HepG2 (cell line): Measurements from ENCODE around the gene PYGB. TPM values are rescaled to one million over a fixed set of nuclear protein-coding genes. Genes with fewer than 3 reads are reported as not detected.

Experiments used
- CAMTA2 ChIP-seq: sonication (generic); formaldehyde crosslinking; IDR thresholded peaks from 2 replicates; pipeline ENCODE4 v1.4.0; 2020; ENCODE audit warnings: mild to moderate bottlenecking, missing genetic modification reagents, borderline replicate concordance
- CTCF ChIP-seq: sonication (generic); formaldehyde crosslinking; IDR thresholded peaks from 2 replicates; pipeline ENCODE4 v1.5.0; 2020; ENCODE audit warnings: mild to moderate bottlenecking, missing genetic modification reagents, moderate library complexity
- HOXA3 ChIP-seq: sonication (generic); formaldehyde crosslinking; IDR thresholded peaks from 2 replicates; pipeline ENCODE4 v1.5.0; 2020; ENCODE audit warnings: missing genetic modification reagents
- HOXA9 ChIP-seq: sonication (generic); formaldehyde crosslinking; IDR thresholded peaks from 2 replicates; pipeline ENCODE4 v1.8.1; 2022; ENCODE audit warnings: missing genetic modification reagents, mild to moderate bottlenecking, moderate library complexity, borderline replicate concordance
- MIER2 ChIP-seq: IDR thresholded peaks from 2 replicates; pipeline ENCODE4 v1.6.1; 2016; ENCODE audit warnings: missing biosample characterization, missing genetic modification reagents
- MXI1 ChIP-seq: IDR thresholded peaks from 3 replicates; pipeline ENCODE4 v1.6.1; 2012; ENCODE audit warnings: low read depth, low read length, inconsistent platforms, borderline replicate concordance
- PAWR ChIP-seq: sonication (generic); formaldehyde crosslinking; IDR thresholded peaks from 2 replicates; pipeline ENCODE4 v1.4.0; 2020; ENCODE audit warnings: missing genetic modification reagents, mild to moderate bottlenecking, borderline replicate concordance
- U2AF2 ChIP-seq: fragments of 200-400 bp; formaldehyde crosslinking; IDR thresholded peaks from 2 replicates; pipeline ENCODE4 v1.6.1; 2017; ENCODE audit warnings: low read depth, mild to moderate bottlenecking, low read length
- ZFAT ChIP-seq: sonication (generic); formaldehyde crosslinking; conservative IDR thresholded peaks from 2 replicates; pipeline ENCODE4 v1.8.1; 2023; ENCODE audit warnings: missing genetic modification reagents, inconsistent platforms
- ZFP36 ChIP-seq: fragments of 150-350 bp; IDR thresholded peaks from 2 replicates; pipeline ENCODE4 v1.6.1; 2018; ENCODE audit warnings: borderline replicate concordance, low read length, low read depth; ENCODE audit not compliant: partially characterized antibody
- ZNF280D ChIP-seq: sonication (generic); formaldehyde crosslinking; IDR thresholded peaks from 2 replicates; pipeline ENCODE4 v1.5.1; 2020; ENCODE audit warnings: mild to moderate bottlenecking, missing genetic modification reagents
- ZNF317 ChIP-seq: sonication (generic); formaldehyde crosslinking; IDR thresholded peaks from 2 replicates; pipeline ENCODE4 v1.5.0; 2020; ENCODE audit warnings: mild to moderate bottlenecking, missing genetic modification reagents
- ZNF552 ChIP-seq: sonication (generic); formaldehyde crosslinking; IDR thresholded peaks from 2 replicates; pipeline ENCODE4 v1.9.0; 2022; ENCODE audit warnings: missing genetic modification reagents, mild to moderate bottlenecking, borderline replicate concordance
- ZNF766 ChIP-seq: sonication (generic); formaldehyde crosslinking; IDR thresholded peaks from 2 replicates; pipeline ENCODE4 v1.5.0; 2020; ENCODE audit warnings: missing genetic modification reagents, borderline replicate concordance
- polyA plus RNA-seq, 8 experiments: library from polyadenylated mRNA; depleted of rRNA in 3 of 8; stranded (reverse) in 7 of 8; unstranded in 1 of 8; fragments of >200 nt; fragmentation: Illumina TruSeq in 4 of 8; extraction: Trizol in 4 of 8; gene quantifications; 2 replicates each; pipeline versions ENCODE4 v1.2.1 to v1.2.3, GENCODE V29; 2011 to 2016; ENCODE audit warnings: low read depth in 4 of 8, missing spikeins in 1 of 8, mixed read lengths in 1 of 8; ENCODE audit not compliant: insufficient read depth in 1 of 8
- total RNA-seq, 5 experiments: library from RNA; depleted of rRNA; stranded (reverse); fragments of >200 nt; fragmentation: Illumina TruSeq; extraction: Trizol; gene quantifications; 2 replicates each; pipeline ENCODE4 v1.2.3, GENCODE V29; 2016; ENCODE audit warnings: low read depth in 1 of 5
- TF ChIP-seq, protein P1 (sequence below): sonication (generic); formaldehyde crosslinking; IDR thresholded peaks from 2 replicates; pipeline ENCODE4 v1.8.1; 2023; ENCODE audit warnings: mild to moderate bottlenecking, moderate library complexity, missing genetic modification reagents
- TF ChIP-seq, protein P2 (sequence below), 2 experiments: IDR thresholded peaks; 2 replicates each; pipeline ENCODE4 v1.6.1; 2011 to 2012; ENCODE audit warnings: low read length in 2 of 2, borderline replicate concordance in 1 of 2, low read depth in 1 of 2, mild to moderate bottlenecking in 1 of 2, moderate library complexity in 1 of 2
- TF ChIP-seq, protein P3 (sequence below): sonication (generic); formaldehyde crosslinking; IDR thresholded peaks from 2 replicates; pipeline ENCODE4 v1.8.0; 2022; ENCODE audit warnings: mild to moderate bottlenecking, missing genetic modification reagents

PYGB gene
- total and polyA plus RNA-seq, 2 of the 13 experiments (the other 11 are each of a cell fraction or from before 2014, with no cell fraction given), result 24.2 to 86.3 TPM

GRCh38 chr20:25247000-25247517 lies 826 bp upstream of the PYGB start (continued):
- TF ChIP-seq, protein P1, sequence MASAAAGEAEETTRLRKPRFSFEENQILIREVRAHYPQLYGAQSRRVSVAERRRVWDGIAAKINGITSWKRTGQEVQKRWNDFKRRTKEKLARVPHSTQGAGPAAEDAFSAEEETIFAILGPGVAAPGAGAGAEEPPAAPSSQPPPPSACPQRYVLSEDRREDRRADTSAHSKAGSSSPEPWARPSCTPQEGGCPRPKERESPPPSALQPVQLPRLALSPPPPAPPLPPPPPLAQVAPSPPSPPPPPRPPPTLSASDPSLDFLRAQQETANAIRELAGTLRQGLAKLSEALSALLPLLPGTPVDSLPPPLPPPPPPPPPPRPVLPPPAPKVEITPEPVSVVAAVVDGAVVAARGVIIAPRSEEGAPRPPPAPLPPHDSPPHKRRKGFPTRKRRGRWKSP (CRISPR knock-in tag), result peak; percentile 91
- TF ChIP-seq HOXA3 (peak; percentile 68), ZNF317 (CRISPR knock-in tag) (peak; percentile 82; the same call in 1 of the 2 replicates), CAMTA2 (no peak), U2AF2 (0 out of 2 replicates have a peak, but pooled peaks have one; percentile 51), ZNF552 (CRISPR knock-in tag) (no peak; the same call in 1 of the 2 replicates), MXI1 (peak; percentile 22; the same call in 1 of the 3 replicates), HOXA9 (no peak), MIER2 (no peak), ZFAT (no peak; the same call in 1 of the 2 replicates), CTCF (peak; percentile 99), ZNF280D (CRISPR knock-in tag) (peak; percentile 52; the same call in 1 of the 2 replicates), ZFP36 (no peak), PAWR (CRISPR knock-in tag) (no peak), ZNF766 (CRISPR knock-in tag) (0 out of 2 replicates have a peak, but pooled peaks have one; percentile 33)
- TF ChIP-seq, protein P2, sequence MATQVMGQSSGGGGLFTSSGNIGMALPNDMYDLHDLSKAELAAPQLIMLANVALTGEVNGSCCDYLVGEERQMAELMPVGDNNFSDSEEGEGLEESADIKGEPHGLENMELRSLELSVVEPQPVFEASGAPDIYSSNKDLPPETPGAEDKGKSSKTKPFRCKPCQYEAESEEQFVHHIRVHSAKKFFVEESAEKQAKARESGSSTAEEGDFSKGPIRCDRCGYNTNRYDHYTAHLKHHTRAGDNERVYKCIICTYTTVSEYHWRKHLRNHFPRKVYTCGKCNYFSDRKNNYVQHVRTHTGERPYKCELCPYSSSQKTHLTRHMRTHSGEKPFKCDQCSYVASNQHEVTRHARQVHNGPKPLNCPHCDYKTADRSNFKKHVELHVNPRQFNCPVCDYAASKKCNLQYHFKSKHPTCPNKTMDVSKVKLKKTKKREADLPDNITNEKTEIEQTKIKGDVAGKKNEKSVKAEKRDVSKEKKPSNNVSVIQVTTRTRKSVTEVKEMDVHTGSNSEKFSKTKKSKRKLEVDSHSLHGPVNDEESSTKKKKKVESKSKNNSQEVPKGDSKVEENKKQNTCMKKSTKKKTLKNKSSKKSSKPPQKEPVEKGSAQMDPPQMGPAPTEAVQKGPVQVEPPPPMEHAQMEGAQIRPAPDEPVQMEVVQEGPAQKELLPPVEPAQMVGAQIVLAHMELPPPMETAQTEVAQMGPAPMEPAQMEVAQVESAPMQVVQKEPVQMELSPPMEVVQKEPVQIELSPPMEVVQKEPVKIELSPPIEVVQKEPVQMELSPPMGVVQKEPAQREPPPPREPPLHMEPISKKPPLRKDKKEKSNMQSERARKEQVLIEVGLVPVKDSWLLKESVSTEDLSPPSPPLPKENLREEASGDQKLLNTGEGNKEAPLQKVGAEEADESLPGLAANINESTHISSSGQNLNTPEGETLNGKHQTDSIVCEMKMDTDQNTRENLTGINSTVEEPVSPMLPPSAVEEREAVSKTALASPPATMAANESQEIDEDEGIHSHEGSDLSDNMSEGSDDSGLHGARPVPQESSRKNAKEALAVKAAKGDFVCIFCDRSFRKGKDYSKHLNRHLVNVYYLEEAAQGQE (IDR thresholded peaks at IDR 0.05; ENCODE audit: borderline replicate concordance in 1 of 2, low read depth in 1 of 2, low read length in 2 of 2), result no peak
- TF ChIP-seq, protein P3, sequence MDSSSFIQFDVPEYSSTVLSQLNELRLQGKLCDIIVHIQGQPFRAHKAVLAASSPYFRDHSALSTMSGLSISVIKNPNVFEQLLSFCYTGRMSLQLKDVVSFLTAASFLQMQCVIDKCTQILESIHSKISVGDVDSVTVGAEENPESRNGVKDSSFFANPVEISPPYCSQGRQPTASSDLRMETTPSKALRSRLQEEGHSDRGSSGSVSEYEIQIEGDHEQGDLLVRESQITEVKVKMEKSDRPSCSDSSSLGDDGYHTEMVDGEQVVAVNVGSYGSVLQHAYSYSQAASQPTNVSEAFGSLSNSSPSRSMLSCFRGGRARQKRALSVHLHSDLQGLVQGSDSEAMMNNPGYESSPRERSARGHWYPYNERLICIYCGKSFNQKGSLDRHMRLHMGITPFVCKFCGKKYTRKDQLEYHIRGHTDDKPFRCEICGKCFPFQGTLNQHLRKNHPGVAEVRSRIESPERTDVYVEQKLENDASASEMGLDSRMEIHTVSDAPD (CRISPR knock-in tag), result no peak
